Stimulated activated naive CD8-positive, alpha-beta T cell treated with anti-CD3 and anti-CD28 coated beads, Interleukin-15, Interleukin-2, amounts not matched to agents 100 U/mL and 50 U/mL, for 24 hours (primary cell): Measurements from ENCODE around the gene RTP5.

ENCODE experiments used
- ATAC-seq: fragments of 150-1000 bp; cut with Tn5 transposase; one replicate; pipeline ENCODE4 v1.10.0; 2021
- DNase-seq: peaks from one replicate; pipeline ENCODE4 v3.0.0; 2021

RTP5 gene

DNA sequence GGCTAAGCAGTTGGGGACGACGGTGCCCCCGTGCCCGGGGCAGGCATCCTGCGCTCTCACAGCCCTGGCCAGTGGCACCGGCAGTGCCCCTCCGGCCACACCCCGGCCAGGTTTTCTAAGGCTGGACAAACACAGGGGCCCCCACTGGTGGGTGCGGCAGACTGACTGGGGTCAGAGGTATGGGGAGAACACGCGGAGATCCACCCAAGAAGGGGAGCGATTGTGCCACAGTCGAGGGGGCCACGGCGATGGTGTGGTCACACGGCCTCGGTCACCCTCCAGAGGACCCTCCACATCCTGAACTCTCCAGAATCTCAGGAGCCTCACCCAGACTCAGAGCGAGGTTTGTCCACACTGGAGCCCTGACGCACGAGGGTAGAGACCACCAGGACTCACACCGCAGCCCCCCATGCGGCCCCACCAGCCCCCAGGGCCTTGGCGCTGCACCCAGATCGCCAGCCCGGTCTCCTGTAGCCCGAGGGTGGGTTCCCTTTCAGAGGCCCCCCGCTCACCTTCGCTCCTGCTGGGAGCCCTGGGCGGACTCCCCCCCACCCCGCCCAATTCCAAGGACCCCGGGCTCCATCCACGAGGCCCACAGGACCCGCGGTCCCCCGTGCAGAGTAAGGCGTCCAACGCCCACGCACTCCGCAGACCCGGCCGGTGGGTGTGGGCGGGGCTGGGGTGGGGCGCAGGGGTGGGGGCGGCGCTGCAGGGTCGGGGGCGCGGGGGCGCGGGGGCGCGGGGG, 26.0 kb upstream of the RTP5 start:
- no peak for ATAC-seq

DNA sequence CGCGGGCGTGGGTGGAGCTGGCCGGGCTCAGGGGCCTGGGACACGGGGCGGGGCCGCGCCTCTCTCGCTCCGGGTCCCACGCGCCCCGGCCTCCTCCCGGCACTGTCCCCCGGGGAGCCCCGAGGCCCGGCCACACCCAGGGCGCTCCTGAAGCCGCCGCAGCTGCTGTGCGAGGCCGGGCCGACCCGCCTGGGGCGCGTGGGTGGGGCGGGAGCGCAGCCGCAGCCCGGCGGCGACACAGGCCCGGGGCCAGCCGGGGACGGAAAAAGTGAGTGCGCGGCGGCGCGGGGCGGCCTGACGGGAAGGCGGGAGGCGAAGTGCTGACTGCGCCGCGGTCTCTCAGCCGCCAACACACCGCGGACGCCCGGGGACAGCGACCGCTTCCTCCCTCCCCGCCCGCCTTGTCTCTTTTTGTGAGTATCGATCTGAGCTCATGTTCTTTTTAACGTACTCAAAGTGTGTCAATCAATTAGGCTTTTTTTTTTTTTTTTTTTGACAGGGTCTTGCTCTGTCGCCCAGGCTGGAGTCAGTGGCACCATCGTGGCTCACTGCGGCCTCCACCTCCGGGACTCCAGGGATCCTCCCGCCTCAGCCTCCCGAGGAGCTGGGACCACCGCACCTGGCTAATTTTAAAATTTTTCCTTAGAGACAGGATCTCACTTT, 25.3 kb upstream of the RTP5 start:
- peak; percentile 90 for ATAC-seq
- DNase-seq, result peak; percentile 94

More for the DNA sequence above, 26.0 kb upstream of the RTP5 start:
- no peak for DNase-seq

DNA sequence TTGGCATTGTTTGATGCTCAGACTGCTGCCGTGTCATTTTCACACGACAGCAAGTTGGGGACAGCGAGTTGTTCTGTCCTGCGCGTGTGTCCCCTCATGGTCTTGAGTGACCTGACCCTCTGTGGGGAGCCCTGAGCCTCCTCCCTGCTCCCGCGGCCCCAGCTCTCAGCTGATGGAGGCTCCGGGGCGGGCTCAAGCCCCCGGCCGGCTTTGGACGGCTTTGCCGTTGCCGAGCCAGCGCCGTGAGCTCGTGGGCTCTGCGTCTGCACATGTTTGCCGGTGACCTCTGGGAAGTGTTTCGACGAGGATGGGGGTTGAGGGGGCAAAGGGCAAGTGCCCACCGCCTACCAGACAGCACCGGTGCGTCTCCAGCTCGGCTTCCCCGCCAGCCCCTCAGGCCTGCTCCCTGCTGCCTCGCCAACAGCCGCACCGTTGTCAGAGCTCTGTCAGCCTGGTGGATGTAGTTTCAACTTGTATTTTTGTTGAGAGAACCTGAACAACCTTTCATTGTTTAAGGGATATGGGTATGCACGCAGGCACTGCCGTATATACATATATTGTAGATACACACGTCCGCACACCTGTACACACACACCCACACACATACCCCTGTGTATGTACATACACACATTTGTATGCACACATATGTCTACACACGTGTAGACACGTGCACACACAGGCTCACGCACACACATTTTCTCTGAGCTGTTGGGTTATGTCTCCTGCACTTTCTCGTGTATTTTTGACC, 24.5 kb upstream of the RTP5 start:
- ATAC-seq, result no peak
- DNase-seq, result no peak

DNA sequence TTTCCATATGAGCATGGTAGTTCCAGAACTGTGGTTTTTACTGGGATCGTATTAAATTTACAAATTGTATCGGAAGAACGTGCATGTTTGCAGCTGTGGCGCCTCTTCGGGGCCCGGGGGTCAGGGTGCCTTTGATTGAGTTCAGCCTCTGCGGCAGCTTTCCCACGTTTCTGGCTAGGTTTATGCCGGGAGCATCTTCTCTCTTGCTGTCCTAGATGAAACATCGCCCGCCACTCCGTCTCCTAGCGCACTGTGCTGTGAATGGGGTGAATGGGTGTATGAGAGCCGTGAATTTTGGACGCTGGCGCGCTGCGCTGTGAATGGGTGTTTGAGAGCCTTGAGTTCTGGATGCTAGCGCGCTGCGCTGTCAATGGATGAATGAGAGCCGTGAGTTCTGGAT, 23.1 kb upstream of the RTP5 start:
- DNase-seq (no peak), ATAC-seq (no peak)

DNA sequence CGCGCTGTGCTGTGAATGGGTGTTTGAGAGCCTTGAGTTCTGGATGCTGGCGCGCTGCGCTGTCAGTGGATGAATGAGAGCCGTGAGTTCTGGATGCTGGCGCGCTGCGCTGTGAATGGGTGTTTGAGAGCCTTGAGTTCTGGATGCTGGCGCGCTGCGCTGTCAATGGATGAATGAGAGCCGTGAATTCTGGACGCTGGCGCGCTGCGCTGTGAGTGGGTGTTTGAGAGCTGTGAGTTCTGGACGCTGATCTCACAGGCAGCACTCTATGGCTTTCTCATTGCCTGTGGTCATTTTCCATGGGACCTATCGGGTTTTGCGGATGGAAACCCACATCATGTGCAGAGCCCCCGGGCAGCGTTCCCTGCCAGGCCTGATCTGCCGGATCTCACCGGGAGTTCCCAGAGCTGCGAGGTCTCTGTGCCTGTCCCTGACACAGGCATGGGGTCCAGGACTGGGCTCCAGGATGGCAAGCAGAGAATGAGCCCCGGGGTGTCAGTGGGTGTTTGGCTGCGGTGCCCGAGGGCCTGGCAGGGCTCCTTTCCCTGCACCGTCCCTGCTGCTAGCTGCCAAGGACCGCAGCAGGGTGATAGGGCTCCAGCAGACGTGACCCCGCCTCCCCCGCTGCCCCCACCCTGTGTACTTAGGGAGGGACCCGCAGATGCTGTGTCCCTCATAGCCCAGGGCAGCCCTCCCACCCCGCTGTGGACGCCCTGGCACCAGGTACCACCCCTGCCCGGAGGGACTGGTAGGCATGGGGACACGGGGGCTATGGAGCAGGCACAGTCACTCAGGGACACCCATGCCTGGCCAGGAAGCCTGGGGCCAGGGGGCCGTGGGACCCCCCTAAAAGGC, 20.5 kb upstream of the RTP5 start:
- DNase-seq, result no peak
- ATAC-seq, result no peak

DNA sequence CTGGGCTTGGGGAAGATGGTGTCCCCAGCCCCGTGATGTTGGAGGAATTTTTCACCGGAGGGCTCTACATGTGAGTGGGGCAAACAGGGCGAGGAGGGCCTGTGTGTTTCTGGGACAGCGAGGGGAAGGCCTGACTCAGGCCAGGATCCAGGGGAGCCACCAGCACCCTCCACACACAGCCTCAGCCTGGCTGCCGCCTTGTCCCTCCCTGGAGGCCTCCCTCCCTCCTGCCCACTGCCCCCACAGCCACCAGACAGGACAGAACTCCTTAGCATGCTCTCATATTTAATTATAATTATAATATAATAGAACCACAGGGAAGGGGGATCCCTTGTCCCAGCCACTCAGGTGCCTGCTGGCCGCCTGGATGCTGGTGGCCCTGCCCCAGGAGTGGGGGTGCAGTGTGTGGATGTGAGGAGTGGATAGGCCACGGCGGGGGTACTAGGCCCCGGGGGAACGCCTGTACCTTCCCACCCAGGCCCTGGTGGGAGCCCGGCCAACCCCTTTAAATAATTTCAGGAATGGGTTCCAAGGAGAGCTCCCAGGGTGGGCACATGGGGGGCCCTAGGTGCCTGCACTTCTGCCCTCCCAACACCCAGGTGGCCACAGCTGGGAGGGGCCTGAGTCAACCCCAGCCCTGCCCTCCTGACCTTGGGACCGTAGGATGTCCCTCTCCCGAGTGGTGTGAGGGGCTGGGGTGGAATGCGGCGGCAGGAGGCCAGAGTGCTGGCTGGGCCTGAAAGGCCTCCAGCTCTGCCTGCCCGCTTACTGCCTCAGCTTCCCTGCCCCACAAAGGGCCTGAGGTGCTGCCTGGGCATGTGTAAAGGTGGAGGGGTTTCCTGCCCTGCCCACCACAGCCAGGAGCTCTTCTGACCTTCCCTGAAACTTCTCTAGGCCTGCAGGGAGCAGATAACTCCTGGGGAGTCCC, 19.6 kb upstream of the RTP5 start:
- ATAC-seq (no peak), DNase-seq (no peak)

DNA sequence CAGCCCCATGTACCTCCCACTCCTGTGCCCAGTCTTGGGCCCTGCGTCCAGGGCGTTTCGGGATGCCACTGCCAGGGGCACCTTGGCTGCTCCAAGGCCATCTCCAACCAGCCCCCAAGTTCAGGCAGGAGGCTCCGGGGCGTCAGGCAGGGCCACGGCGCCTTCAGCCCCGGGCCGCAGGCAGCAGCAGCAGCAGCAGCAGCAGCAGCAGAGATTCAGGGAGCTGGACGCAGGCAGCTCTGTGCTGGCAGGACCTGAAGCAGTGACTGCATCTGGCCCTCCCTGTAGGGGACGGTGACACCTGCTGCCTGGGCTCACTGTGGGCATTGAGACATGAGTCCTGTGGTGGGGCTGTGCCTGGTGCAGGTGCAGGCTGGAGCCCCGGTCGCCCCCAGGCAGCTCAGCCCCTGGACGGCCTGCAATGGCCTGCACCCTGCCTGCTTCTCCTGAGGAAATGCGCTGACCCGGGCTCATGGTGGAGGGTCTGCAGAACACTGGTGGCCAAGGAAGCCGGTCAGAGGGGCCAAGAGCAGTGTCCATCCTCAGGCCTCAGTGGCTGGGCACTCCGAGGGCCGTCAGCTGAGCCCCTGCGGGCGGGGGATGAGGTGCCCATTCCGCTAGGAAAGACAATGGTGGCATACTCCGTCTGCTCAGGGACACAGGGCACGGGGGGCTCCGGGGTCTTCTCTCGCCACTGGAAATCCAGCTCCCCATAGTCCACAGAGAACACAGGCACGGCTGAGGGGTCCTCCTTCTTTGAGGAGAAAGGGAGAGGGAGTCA, 18.8 kb upstream of the RTP5 start:
- ATAC-seq (no peak), DNase-seq (no peak)

DNA sequence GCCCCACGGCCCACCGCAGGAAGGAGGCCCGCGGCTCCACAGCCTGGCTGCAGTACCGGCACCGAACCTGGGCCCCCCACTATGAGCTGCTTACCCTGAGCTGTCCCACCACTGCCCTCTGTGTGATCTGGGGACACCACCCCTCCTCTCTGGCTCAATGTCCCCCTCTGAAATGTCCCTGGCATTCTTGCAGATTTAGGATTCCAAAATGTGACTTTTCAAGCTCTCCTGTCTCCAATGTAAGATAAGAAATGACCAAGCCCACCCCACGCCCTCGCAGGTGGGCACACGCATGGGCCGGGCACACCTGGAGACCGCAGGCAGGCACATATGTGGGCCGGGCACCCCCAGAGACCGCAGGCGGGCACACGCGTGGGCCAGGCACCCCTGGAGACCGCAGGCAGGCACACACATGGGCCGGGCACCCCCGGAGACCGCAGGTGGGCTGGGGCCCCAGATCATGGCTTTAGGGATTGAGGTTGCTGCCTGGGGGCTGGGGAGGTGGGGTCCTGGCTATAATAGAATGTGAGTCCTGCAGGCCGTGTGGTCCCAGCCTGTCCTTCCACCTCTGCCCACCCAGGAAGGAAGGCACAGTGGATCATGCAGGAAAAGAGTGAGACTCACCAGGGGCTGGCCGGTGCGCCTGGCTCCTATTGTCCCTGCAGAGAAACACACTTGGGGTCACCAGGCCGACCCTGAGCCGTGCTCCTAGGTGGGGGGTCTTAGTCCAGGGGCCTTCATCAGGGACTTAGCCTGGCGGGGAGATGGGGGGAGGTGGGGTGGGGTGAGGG, 18.0 kb upstream of the RTP5 start:
- DNase-seq (no peak), ATAC-seq (no peak)

DNA sequence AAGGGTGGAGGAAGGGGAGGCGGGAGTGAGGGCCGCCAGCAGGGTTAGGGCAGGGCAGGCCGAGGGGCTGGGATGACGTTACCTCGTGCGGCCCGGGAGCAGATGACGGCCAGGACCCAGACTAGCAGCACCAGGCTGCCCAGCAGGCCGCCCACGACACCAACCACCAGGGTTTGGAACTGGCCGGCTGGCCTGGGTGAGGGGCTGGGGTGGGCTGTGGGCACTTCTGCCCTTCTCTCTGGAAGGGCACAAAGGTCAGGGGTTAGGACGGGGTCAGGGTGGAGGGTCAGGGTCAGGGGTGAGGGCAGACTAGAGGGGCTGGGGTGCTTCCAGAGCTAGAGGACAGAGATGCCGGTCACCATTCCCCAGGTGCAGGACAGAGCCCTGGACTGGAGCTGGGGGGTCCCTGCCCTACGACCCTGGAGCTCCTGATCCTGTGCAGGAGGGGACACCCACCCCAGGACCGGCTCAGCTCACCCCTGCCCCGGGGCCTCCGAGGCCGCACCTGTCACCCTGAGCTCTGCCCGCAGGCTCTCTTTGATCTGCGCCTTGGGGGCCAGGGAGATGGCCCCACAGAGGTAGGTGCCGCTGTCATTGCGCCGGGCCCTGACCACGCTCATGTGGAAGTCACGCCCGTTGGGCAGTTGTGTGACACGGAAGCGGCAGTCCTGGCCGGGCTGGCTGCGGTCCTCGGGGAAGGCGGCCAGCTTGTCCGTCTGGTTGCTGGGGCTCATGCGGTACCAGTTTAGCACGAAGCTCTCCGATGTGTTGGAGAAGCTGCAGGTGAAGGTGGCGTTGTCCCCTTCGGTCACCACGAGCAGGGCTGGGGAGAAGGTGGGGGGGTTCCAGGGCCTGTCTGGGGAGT, 17.2 kb upstream of the RTP5 start:
- ATAC-seq (no peak), DNase-seq (no peak)

DNA sequence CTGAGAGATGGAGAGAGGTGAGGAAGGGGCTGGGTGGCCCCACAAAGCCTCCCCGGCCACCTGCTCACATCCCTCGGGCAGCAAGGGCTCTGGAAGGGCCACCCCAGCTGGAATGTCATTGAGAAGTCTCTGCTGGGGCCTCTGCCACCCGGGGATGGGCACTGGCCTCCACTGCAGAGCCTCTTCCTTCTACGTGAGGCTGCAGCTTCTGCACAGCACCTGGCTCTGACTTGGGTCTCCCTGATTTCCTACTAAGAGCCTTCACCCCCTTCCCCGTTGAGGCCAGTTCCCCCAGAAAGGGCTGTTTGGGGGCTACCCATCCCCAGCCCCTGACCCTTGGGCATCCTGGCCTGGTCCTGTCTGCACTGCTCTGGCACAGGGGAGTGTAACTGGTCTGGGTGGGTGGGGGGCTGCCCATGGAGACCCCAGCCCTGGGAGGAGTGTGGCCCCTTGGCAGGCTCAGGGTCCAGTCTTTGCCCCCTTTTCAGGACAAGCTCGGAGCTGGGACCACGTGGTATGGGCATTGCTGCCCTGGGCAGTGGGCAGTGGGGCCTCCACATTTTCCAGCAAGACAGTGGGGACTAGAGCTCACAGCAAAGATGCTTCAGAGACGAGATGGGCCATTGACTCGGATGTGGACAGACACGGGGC, 16.4 kb upstream of the RTP5 start:
- no peak for DNase-seq
- ATAC-seq, result no peak

DNA sequence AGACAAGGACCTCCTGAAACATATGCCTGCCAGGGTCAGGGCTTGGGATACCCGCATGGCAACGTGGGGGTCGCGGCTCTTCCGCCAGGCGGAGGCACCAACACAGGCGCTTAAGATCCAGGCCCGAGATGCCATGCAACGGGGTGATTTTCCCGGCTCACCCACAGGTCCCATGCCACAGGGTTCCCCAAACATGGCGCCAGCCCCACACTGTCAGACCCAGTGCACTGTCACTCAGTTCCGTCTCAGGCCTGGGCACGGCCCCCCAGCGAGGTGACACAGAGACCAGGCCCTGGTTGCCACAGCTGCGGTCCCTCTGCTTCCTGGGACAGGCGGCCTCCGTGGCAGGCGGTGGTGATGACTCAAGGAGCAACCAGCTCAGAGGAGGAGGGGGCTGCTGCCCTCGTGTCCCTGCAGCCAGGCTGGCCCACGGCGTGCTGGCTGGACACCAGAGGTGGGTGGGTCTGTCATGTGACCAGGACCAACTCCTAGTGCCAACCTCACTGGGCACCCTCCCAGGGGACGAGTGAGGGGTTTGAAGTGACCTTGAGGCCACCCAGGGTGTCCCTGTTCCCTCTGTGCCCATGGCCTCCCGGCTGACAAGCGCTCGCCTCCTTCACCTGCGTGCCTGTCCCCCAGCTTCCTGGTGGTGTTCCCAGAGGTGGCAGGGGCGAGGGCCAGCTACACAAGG, 15.7 kb upstream of the RTP5 start:
- no peak for ATAC-seq
- peak; percentile 16 for DNase-seq

DNA sequence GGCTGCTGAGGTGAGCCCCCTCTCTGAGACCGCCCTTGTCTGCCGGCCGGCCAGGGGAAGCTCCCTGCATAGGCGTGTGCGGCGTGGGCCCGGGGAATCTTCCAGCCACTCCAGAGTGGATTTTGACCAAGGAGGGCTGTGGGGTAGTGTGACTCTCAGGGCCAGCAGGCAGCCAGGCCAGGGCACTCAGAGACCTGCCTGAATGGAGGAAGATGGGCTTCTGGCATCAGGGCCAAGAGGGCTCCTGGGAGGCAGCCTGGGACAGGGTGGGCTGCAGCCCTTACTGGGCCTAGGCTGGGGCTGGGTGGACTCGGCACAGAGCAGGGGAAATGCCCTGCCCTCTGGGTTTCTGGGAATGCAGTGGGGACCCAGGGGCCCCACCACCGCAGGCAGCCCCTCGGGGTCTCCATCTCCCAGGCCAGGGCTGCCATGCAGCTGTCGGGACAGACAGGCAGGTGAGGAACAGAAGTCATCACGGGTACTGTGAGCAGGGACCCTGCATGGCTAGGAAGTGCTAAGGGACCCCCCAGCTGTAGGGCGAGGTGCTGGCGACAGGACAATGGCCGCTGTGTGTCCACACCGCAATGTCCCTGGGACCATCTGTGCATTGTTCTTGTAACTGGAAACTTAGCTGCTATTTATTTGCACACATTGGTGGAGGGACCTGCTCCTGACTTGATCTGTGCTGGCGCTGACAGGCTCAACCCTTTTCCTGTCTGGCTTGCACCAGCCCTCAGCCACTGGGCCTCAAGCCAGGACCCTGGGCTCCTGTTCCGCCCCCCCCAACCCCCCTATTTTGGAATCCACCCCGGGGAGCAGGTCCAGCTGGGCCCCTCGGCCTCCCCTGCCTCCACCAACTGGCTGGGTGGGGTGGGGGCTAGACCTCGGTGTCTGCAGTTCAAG, 14.9 kb upstream of the RTP5 start:
- no peak for DNase-seq
- no peak for ATAC-seq

DNA sequence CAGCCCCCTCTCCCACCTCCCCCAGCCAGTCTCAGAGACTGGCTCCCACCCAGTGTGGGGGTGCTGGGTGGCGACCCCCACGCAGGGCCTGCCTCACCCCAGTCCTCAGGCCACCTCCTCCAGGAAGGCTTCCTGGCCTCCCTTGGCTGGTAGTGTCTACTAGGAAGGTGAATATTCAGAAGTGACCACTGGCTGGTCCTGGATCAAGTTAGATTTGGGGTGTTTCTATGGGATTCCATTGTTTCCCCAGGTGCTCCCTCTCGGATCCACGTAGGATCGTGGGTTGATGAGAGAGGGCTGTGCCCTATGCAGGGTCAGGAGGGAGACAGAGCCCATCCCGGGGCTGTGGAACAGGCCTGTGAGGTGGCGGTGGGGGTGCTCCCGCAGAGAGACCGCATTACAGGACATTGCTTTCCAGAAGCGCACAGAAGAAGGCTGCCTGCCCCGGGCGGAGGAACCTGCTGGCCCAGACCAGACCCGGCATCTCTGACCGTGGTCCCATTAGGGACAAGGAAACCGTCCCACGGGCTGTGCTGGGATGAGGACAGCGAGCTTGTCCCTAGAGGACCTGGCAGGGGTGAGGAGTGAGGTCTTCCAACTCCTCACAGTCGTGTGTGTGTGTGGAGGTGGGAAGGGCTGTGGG, 14.2 kb upstream of the RTP5 start:
- no peak for DNase-seq
- no peak for ATAC-seq

DNA sequence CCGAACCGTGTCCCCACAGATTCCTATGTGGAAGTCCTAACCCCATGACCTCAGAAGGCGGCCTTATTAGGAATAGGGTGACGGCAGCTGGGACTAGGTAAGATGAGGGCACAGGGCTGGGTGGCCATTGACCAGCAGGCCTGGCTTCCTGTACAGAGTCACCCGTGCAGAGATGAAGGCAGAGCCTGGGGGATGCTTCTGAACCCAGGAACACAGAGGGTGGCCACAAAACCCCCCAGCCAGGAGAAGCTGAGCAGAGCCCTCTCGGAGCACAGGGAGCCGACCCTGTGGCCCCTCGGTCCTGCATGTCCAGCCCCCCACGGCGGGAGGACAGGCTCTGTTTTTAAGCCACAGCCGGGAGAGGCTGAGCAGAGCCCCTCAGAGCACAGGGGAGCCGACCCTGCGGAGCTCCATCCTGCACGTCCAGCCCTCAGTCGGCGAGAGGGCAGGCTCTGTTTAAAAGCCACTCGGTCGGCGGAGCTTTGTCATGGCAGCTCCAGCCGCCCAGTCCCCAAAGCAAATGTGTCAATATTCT, 13.6 kb upstream of the RTP5 start:
- ATAC-seq (no peak), DNase-seq (no peak)

DNA sequence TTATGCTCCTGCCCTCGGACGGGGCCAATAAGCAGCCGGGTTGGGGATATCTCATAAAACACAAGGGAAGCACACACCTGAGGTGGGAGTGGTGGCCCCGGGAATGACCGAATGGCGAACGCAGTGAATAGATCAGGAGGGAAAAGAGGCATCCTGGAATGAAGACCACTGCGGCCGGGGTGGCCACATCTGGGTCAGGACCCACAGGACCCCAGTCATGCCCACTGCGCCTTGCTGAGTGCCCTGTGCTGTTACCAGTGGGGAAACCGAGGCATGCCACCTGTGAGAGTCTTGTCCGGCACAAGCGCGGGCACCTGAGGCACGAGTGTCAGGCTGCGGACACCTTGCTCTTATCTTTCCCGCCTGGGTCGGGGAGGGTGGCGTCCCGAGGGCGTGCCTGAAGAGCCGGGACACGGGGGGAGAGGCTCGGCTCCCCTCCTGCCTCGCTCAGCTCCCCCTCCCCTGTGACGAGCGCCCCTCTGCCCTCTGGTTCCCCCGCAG, 12.4 kb upstream of the RTP5 start:
- ATAC-seq (no peak), DNase-seq (no peak)
